ENCODE measurements around the gene MAN1B1.

MAN1B1 gene

GRCh38 chr9:137145731-137146526, 59.1 kb downstream of the MAN1B1 start:
- DNase-seq (ENCODE audit: low spot score) = no peak

DNA sequence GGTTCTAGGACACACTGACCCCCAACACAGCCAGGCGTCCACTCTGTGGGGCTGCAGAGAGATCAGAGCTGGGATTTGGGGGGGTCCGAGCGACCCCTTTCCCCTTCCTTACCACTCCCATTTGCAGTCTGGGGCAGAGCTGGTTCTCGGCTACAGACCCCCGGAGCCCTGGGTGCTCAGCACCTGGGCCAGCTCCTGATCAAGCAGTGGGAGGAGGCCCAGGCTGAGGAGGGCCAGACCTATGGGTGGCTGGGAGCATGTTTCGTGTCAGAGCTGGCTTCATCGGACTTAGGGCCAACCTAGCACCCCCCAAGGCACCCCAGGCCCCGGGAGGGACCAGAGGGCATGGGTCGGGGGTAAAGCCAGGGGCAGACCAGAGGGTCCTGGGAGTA, 59.7 kb downstream of the MAN1B1 start:
- no peak for DNase-seq (ENCODE audit: low spot score)

- DNase-seq (ENCODE audit: low spot score) = no peak
These were observed 60.5 kb downstream of the MAN1B1 start for GRCh38 chr9:137147091-137147792.

- no peak for DNase-seq (ENCODE audit: low spot score)
These were observed 61.0 kb downstream of the MAN1B1 start for GRCh38 chr9:137147793-137148160.

DNA sequence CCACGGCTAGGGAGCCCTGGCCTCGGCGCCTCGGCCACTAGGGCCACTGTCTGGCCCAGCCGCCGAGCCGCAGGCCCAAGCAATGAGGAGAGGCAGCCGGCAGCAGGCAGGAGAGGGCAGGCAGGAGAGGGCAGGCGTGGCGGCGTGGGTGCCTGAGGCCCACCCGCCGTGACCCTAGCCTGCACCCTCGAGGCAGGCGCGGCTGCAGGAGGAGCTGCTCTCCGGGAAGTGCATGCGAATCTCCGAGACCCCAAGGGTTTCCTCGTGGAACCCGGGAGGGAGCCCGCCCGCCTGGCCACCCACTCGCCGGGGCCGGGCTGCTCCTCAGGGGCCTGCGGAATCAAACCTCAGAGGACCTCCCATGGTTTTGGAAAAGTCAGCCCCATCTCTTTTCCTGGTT, 61.5 kb downstream of the MAN1B1 start:
- no peak for DNase-seq (ENCODE audit: low spot score)

DNA sequence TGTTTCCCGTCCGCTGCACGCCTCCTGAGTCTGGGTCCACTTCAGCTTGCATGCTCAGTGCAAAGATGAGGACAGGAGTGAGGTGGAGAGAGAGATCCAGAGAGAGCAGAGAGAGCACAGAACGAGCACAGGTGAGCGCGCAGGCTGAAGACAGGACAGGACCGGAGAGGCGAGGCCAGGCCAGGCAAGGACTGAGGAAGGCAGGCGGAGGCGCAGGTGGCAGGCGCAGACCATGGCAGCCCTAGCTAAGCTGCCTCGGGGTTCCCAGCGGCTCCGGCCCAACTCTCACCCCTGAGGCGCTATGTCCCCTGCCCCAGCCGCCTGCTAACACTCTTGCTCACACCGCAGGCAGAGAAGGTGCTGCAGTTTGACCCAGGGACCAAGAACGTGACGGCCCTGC, 61.9 kb downstream of the MAN1B1 start:
- DNase-seq (ENCODE audit: low spot score) = no peak

DNA sequence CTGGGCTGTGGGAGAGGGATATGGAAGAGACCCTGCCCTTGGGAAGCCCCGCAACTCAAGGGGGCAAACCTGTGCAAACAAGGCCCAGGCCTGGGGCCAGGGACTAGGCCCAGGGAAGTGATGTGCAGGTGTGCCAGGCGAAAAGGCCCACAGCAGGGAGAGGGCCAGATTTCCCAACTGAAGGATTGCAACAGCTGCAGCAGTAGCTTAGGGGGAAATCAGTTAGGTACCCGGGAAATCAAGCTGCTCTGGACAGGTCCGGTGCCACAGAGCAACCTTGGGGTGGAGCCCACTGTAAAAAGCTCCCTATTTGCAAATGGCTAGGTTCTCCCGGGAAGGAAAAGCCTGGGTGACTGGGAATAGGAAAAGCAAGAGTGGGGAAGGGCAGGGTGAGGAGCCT, 62.6 kb downstream of the MAN1B1 start:
- DNase-seq (ENCODE audit: low spot score) = no peak

DNA sequence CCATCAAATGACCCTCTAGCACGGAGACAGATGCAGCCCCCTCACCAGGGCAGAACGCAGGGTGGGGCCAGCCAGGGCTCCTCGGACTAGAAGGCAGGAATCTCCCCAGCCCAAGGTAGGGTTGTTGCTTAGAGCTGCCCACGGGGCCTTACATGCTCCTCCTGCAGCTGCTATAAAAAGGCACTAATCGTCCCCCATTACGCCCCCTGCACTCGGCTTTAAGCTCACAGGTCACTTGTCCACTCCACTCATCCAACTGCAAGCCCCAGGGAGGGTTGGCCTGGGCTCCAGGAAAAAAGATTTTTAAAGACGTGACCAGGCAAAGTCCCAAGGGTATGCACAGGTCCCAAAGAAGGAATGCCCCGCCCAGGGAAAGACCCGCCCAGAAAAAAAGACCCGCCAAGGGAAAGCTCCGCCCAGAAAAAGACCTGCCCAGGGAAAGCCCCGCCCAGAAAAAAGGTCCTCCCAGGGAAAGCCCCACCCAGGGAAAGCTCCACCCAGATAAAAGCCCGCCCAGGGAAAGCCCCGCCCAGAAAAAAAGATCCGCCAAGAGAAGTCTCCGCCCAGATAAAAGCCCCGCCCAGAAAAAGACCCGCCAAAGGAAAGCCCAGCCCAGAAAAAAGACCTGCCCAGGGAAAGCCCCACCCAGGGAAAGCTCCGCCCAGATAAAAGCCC, 63.3 kb downstream of the MAN1B1 start:
- no peak for DNase-seq (ENCODE audit: low spot score)

DNA sequence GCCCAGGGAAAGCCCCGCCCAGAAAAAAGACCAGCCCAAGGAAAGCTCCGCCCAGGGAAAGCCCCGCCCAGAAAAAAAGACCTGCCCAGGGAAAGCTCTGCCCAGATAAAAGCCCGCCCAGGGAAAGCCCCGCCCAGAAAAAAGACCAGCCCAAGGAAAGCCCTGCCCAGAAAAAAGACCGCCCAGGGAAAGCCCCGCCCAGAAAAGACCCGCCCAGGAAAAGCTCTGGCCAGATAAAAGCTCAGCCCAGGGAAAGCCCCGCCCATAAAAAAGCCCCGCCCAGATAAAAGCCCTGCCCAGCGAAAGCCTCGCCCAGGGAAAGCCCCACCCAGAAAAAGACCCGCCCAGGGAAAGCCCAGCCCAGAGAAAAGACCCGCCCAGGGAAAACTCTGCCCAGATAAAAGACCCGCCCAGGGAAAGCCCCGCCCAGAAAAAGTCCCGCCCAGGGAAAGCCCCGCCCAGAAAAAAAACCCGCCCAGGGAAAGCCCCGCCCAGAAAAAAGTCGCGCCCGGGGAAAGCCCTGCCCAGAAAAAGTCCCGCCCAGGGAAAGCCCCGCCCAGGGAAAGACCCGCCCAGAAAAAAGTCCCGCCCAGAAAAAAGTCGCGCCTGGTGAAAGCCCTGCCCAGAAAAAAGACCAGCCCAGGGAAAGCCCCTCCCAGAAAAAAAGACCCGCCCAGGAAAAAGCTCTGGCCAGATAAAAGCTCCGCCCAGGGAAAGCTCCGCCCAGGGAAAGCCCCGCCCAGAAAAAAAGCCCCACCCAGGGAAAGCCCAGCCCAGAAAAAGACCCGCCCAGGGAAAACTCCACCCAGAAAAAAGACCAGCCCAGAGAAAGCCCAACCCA, 64.1 kb downstream of the MAN1B1 start:
- no peak for DNase-seq (ENCODE audit: low spot score)

DNA sequence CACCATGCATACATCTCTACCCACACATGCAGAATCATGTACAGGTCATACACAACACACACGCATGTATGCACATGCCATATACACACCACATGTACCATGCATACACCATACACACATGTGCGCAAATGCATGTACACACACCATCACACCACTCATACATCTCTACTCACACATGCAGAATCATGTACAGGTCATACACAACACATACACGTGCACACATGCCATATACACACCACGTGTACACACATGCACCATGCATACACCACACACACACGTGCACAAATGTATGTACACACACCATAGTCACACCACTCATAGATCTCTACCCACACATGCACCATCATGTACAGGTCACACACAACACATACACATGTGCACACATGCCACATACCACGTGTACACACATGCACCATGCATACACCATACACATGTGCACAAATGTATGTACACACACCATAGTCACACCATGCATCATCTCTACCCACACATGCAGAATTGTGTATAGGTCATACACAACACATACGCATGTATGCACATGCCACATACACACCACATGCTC, 66.1 kb downstream of the MAN1B1 start:
- no peak for DNase-seq (ENCODE audit: low spot score)

DNA sequence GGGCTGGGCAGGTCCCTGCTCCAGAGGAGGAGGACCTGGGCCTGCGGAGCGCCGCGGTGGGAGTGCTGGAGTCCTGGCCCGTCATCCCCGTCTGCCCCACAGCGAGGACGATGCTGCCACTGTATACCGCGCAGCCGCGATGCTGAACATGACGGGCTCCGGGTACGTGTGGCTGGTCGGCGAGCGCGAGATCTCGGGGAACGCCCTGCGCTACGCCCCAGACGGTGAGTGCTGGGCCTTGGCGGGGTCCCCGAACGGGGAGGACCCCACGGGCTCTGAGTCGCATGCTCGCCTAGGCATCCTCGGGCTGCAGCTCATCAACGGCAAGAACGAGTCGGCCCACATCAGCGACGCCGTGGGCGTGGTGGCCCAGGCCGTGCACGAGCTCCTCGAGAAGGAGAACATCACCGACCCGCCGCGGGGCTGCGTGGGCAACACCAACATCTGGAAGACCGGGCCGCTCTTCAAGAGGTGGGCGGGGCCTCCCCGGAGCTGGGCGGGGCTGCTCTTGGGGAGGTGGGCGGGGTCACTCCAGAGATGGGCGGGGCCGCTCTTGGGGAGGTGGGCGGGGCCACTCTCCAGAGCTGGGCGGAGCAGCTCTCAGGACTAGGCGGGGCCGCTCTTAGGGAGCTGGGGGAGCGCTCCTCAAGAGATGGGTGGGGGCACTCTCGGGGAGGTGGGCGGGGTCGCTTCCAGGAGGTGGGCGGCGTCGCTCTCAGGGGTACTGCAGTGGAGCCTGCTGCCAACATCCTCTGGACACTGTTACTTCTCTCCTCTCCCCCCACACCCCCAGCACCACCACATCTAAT, 70.0 kb downstream of the MAN1B1 start:
- DNase-seq (ENCODE audit: low spot score) = no peak

DNA sequence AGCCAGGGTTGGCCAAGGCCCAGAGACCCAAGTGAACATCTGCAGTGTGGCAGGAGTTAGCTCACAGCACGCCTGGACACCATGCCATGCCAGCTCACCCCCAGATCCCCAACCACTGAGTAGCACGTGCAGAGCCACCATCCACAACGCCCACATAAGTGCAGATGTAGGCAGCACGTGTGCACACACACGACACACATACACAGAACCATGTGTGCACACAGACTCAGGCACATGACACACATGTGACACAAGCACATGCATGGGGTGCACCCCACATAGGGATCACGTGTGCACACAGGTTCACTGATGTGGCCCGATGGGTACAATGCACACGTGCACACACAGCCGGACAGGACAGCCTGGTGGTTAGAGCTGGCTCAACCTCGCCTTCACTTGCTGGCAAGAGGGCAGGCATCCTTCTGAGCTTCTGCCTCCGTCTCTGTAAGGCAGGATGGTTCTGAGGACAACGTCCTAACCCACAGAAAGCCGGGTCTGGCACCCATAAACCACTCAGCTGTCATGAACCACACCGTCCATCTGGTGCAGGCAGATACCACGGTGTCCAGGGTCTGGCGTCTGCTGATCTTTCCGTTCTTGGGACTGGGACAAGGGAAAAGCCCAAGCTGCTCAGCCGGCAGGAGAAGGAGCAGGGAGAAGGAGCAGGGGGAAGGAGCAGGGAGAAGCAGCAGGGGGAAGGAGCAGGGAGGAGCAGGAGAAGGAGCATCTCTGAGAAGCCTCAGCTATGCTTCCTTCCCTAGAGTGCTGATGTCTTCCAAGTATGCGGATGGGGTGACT, 71.0 kb downstream of the MAN1B1 start:
- DNase-seq (ENCODE audit: low spot score) = no peak

DNA sequence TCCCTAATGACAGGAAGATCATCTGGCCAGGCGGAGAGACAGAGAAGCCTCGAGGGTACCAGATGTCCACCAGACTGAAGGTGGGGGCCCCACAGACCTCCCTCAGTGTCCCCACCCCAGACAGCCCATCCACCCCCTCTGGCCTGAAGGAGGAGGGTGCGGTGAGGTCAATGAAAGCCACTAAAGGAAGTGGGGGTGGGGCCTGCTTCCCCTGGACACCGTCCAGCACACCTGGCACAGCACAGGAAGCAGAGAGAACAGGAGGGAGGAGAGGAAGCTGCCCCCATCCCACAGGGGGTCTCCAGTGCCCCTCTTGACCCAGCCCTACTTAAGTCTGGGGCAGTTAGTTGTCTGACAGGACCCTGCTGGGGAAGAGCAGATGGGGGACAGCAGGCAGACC, 71.8 kb downstream of the MAN1B1 start:
- DNase-seq (ENCODE audit: low spot score) = no peak
